Mesendoderm (in vitro differentiated cells): ENCODE results near the gene ZNF628.

Source experiments
- DNase-seq: peaks from one replicate; pipeline ENCODE4 v3.0.0; 2013
- H2AK5ac ChIP-seq: 2 replicates; pipeline ENCODE4 v1.6.1; 2013; ENCODE audit warnings: low read length, inconsistent platforms
- H2BK120ac ChIP-seq: 2 replicates; pipeline ENCODE4 v1.6.1; 2013; ENCODE audit warnings: low read depth, mild to moderate bottlenecking, low read length, moderate library complexity, mixed read lengths
- H2BK15ac ChIP-seq: replicated peaks from 2 replicates; pipeline ENCODE4 v1.6.1; 2013; ENCODE audit warnings: low read depth, mild to moderate bottlenecking, moderate library complexity
- H2BK5ac ChIP-seq: 2 replicates; pipeline ENCODE4 v1.6.1; 2013; ENCODE audit warnings: low read length, inconsistent platforms
- H3K18ac ChIP-seq: 2 replicates; pipeline ENCODE4 v1.6.1; 2013; ENCODE audit warnings: mild to moderate bottlenecking, low read length, mixed read lengths
- H3K23ac ChIP-seq: one replicate; pipeline ENCODE4 v1.6.1; 2013; ENCODE audit warnings: low read length
- H3K27ac ChIP-seq: 2 replicates; pipeline ENCODE4 v1.5.1; 2013; ENCODE audit warnings: low read depth, mild to moderate bottlenecking, inconsistent platforms, low read length, moderate library complexity
- H3K27me3 ChIP-seq: 2 replicates; pipeline ENCODE4 v1.6.1; 2013; ENCODE audit warnings: low read length, control low read depth, mild to moderate bottlenecking, inconsistent platforms; ENCODE audit not compliant: insufficient read depth, poor library complexity
- H3K36me3 ChIP-seq: 2 replicates; pipeline ENCODE4 v1.6.1; 2013; ENCODE audit warnings: low read length, inconsistent platforms; ENCODE audit not compliant: control insufficient read depth, insufficient read depth
- H3K4ac ChIP-seq: one replicate; pipeline ENCODE4 v1.6.1; 2013; ENCODE audit warnings: low read depth, mild to moderate bottlenecking, low read length, moderate library complexity
- H3K4me1 ChIP-seq: 2 replicates; pipeline ENCODE4 v1.6.1; 2013; ENCODE audit warnings: low read depth, low read length, inconsistent platforms; ENCODE audit not compliant: control insufficient read depth
- H3K4me2 ChIP-seq: 2 replicates; pipeline ENCODE4 v1.6.1; 2013; ENCODE audit warnings: low read length
- H3K4me3 ChIP-seq: 2 replicates; pipeline ENCODE4 v1.5.1; 2013; ENCODE audit warnings: mild to moderate bottlenecking, low read length
- H3K56ac ChIP-seq: one replicate; pipeline ENCODE4 v1.6.1; 2013; ENCODE audit warnings: low read length
- H3K79me1 ChIP-seq: 2 replicates; pipeline ENCODE4 v1.6.1; 2013; ENCODE audit warnings: low read length, inconsistent platforms
- H3K79me2 ChIP-seq: 2 replicates; pipeline ENCODE4 v1.6.1; 2013; ENCODE audit warnings: mild to moderate bottlenecking, low read length; ENCODE audit not compliant: control insufficient read depth, insufficient read depth
- H3K9ac ChIP-seq: 2 replicates; pipeline ENCODE4 v1.6.1; 2013; ENCODE audit warnings: low read length, inconsistent platforms
- H4K5ac ChIP-seq: one replicate; pipeline ENCODE4 v1.6.1; 2013; ENCODE audit warnings: low read length
- H4K8ac ChIP-seq: one replicate; pipeline ENCODE4 v1.6.1; 2013; ENCODE audit warnings: low read depth, mild to moderate bottlenecking, control low read depth, low read length, moderate library complexity
- WGBS: extraction: QIAGEN DNeasy Blood & Tissue Kit; methylation state at CpG from one replicate; pipeline ENCODE4 v1.1.7; 2013; ENCODE audit warnings: low lambda C conversion rate, missing lambda C conversion rate; ENCODE audit not compliant: insufficient coverage; ENCODE audit errors: extremely low coverage; 5-methylcytosine and 5-hydroxymethylcytosine counted together

The ZNF628 gene

GRCh38 chr19:55529636-55530234, 53.3 kb downstream of the ZNF628 start:
- no peak for DNase-seq
- WGBS = no CpG with 5 or more reads among the region's 56 CpGs
- H3K27ac ChIP-seq = no peak overlapping the region

GRCh38 chr19:55530996-55531395, 54.6 kb downstream of the ZNF628 start:
- no CpG with 5 or more reads among the region's 26 CpGs for WGBS
- H3K9ac ChIP-seq = no peak overlapping the region
- no peak overlapping the region for H2BK15ac ChIP-seq
- no peak overlapping the region for H2BK5ac ChIP-seq
- no peaks in the 10 kb centered on the region for H3K79me2 ChIP-seq
- no peak overlapping the region for H4K8ac ChIP-seq
- no peaks in the 10 kb centered on the region for H3K27me3 ChIP-seq
- no peak for DNase-seq
- H3K4me1 ChIP-seq = peaks cover 5% of the 10 kb centered on the region
- H3K56ac ChIP-seq = no peak overlapping the region
- no peak overlapping the region for H3K4me3 ChIP-seq
- H3K79me1 ChIP-seq = no peaks in the 10 kb centered on the region
- H3K27ac ChIP-seq = no peak overlapping the region
- H2AK5ac ChIP-seq = no peak overlapping the region
- no peak overlapping the region for H4K5ac ChIP-seq
- no peak overlapping the region for H3K18ac ChIP-seq
- no peak overlapping the region for H3K23ac ChIP-seq
- H3K4me2 ChIP-seq = no peak overlapping the region
- no peak overlapping the region for H3K4ac ChIP-seq
- H3K36me3 ChIP-seq = no peaks in the 10 kb centered on the region
- H2BK120ac ChIP-seq = no peak overlapping the region

More at GRCh38 chr19:55529636-55530234, 53.3 kb downstream of the ZNF628 start:
- Histone ChIP-seq H2BK120ac (no peak overlapping the region), H3K36me3 (no peaks in the 10 kb centered on the region), H2BK15ac (no peak overlapping the region), H2AK5ac (no peak overlapping the region), H4K5ac (no peak overlapping the region), H3K4me3 (no peak overlapping the region), H2BK5ac (no peak overlapping the region), H3K56ac (no peak overlapping the region), H3K18ac (no peak overlapping the region), H3K79me2 (no peaks in the 10 kb centered on the region), H3K4me1 (peaks cover 5% of the 10 kb centered on the region), H3K4me2 (no peak overlapping the region), H3K4ac (no peak overlapping the region), H4K8ac (no peak overlapping the region), H3K23ac (no peak overlapping the region), H3K27me3 (no peaks in the 10 kb centered on the region), H3K9ac (no peak overlapping the region), H3K79me1 (no peaks in the 10 kb centered on the region)
